ENCODE data around the gene KCNIP1. TPM values are rescaled to one million over a fixed set of nuclear protein-coding genes. Genes with fewer than 3 reads are reported as not detected.

The KCNIP1 gene
- polyA plus RNA-seq, 3 donors: not detected

GRCh38 chr5:170491479-170491878, 12.3 kb upstream of the KCNIP1 start:
- H3K9me3 ChIP-seq (replicated peaks in 1 of 2; ENCODE audit: control insufficient read depth in 1 of 2, insufficient read depth in 1 of 2, low read length in 2 of 2): no peaks in the 10 kb centered on the region
- Mint-ChIP-seq H3K4me1 (peaks cover 62% of the 10 kb centered on the region), H3K27ac (peak overlapping the region; percentile 82 to 91 (median 86)), H3K27me3 (ENCODE audit: low read depth in 3 of 3) (peaks cover 3 to 9% (median 5%) of the 10 kb centered on the region in 3 donors), H3K4me3 (no peak overlapping the region), H3K36me3 (peaks cover 0 to 3% of the 10 kb centered on the region in 2 donors), H3K9me3 (peaks cover 0 to 2% (median 0%) of the 10 kb centered on the region in 7 donors)
- H3K9ac ChIP-seq (ENCODE audit: insufficient read depth, low read length, poor library complexity, severe bottlenecking): no peak overlapping the region
- H3K4me3 ChIP-seq (replicated peaks in 1 of 3; ENCODE audit: low read depth in 2 of 3, low read length in 3 of 3): peak overlapping the region in 1 of 3 experiments; percentile 15
- intact Hi-C loops (cut with micrococcal nuclease): no loop called here
- peaks cover 38 to 53% of the 10 kb centered on the region in 2 donors for H3K4me1 ChIP-seq (ENCODE audit: control insufficient read depth in 1 of 2, insufficient read depth in 2 of 2, low read length in 2 of 2)
- peak overlapping the region; percentile 59 to 72 for H3K27ac ChIP-seq (ENCODE audit: low read depth in 1 of 2, low read length in 2 of 2)
- no peaks in the 10 kb centered on the region for H4K20me1 ChIP-seq (ENCODE audit: insufficient read depth, low read length)
- no peak for TF ChIP-seq CTCF (IDR thresholded peaks at IDR 0.05)
- peak overlapping the region; percentile 16 for H3K4me2 ChIP-seq (replicated peaks; ENCODE audit: extremely low read depth, low read length, poor library complexity, severe bottlenecking)
- 7% methylated on average over 2 of the region's 5 CpGs for WGBS (ENCODE audit: insufficient coverage)
- H3K79me2 ChIP-seq (ENCODE audit: insufficient read depth, low read length): no peaks in the 10 kb centered on the region
- no peaks in the 10 kb centered on the region for H3K27me3 ChIP-seq (ENCODE audit: control insufficient read depth in 2 of 2, insufficient read depth in 2 of 2, low read length in 2 of 2)
- no peak overlapping the region for H2AFZ ChIP-seq (ENCODE audit: insufficient read depth, low read depth, low read length, poor library complexity, severe bottlenecking)
- no peaks in the 10 kb centered on the region for H3K36me3 ChIP-seq (replicated peaks in 1 of 2; ENCODE audit: control insufficient read depth in 1 of 2, insufficient read depth in 2 of 2, low read length in 2 of 2)
- peak; percentile 76 to 87 (median 87) for DNase-seq

- H3K9me3 ChIP-seq (replicated peaks in 1 of 2; ENCODE audit: control insufficient read depth in 1 of 2, insufficient read depth in 1 of 2, low read length in 2 of 2): no peaks in the 10 kb centered on the region
- no peaks in the 10 kb centered on the region for H3K36me3 ChIP-seq (replicated peaks in 1 of 2; ENCODE audit: control insufficient read depth in 1 of 2, insufficient read depth in 2 of 2, low read length in 2 of 2)
- no peak overlapping the region for H3K9ac ChIP-seq (ENCODE audit: insufficient read depth, low read length, poor library complexity, severe bottlenecking)
- TF ChIP-seq CTCF (IDR thresholded peaks at IDR 0.05): no peak
- Mint-ChIP-seq H3K4me3 (no peak overlapping the region), H3K36me3 (peaks cover 0 to 3% of the 10 kb centered on the region in 2 donors), H3K4me1 (peaks cover 58% of the 10 kb centered on the region), H3K27ac (peak overlapping the region in 1 of 7 donors; percentile 22), H3K9me3 (peaks cover 0 to 2% (median 0%) of the 10 kb centered on the region in 7 donors), H3K27me3 (ENCODE audit: low read depth in 3 of 3) (peaks cover 3 to 12% (median 5%) of the 10 kb centered on the region in 3 donors)
- no peak overlapping the region for H3K27ac ChIP-seq (ENCODE audit: low read depth in 1 of 2, low read length in 2 of 2)
- intact Hi-C loops (cut with micrococcal nuclease): no loop called here
- H3K4me3 ChIP-seq (replicated peaks in 1 of 3; ENCODE audit: low read depth in 2 of 3, low read length in 3 of 3): no peak overlapping the region
- 100% methylated on average over 4 of the region's 7 CpGs for WGBS (ENCODE audit: insufficient coverage)
- H3K4me2 ChIP-seq (replicated peaks; ENCODE audit: extremely low read depth, low read length, poor library complexity, severe bottlenecking): no peak overlapping the region
- no peaks in the 10 kb centered on the region for H3K27me3 ChIP-seq (ENCODE audit: control insufficient read depth in 2 of 2, insufficient read depth in 2 of 2, low read length in 2 of 2)
- H4K20me1 ChIP-seq (ENCODE audit: insufficient read depth, low read length): no peaks in the 10 kb centered on the region
- no peak for DNase-seq
- peaks cover 33 to 47% of the 10 kb centered on the region in 2 donors for H3K4me1 ChIP-seq (ENCODE audit: control insufficient read depth in 1 of 2, insufficient read depth in 2 of 2, low read length in 2 of 2)
- no peak overlapping the region for H2AFZ ChIP-seq (ENCODE audit: insufficient read depth, low read depth, low read length, poor library complexity, severe bottlenecking)
- H3K79me2 ChIP-seq (ENCODE audit: insufficient read depth, low read length): no peaks in the 10 kb centered on the region
Measured at GRCh38 chr5:170493028-170493820, 10.6 kb upstream of the KCNIP1 start.
